CD4-positive, alpha-beta T cell treated with Interleukin-15 for 1 hour (primary cell): ENCODE measurements around the gene ZNF185.

Experiments used
- DNase-seq: peaks from one replicate; pipeline ENCODE4 v3.0.0-alpha.2; 2020

The ZNF185 gene

DNA sequence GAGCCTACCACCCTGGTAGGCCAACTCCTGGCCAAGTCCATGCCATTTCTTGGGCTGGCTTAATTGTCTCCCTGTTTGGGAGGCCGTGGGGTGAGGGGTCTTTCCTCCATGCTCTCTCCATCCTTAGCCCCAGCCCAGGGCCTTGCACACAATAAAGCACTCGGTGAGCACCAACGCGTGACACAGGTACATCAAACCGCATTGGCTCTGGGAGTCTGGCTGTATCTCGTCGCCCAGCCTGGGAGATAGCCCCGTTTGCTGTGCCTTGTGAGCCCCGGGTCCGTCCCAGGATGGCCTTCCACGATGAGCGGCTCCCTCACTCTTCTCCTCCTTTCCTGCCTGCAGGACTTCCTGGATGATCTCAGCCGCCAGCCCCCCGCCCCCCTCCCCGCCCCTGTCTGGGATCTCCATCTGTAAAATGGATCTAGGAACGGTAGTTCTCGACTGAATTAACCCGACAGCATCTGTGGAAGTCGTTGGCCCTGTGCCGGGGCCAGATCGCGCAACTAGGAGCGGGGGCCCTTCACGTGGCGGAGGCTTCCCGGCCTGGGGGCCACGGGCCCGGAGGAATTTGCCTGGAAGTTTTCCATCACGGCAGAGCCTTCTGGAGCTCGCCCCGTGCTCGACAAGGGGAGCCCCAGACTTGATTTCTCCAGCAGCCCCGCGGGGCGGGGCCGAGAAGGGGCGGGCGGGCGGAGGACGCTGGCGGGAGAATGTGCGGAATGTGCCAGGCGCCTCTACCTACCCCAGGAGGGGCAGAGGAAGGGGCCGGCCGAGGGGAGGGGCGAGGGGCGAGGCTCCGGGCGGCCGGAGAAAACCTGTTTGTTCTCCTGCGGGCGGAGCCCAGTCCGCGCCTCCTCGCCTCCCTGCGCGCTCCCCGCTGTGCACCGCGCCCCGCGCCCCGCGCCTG lies at the start of gene ZNF185:
Gene ZNF185 (plus strand): TSS at position 846 of the 910 bp plus-strand sequence. CDS start 16,423 bp downstream, outside the sequence.
- no peak for DNase-seq

DNA sequence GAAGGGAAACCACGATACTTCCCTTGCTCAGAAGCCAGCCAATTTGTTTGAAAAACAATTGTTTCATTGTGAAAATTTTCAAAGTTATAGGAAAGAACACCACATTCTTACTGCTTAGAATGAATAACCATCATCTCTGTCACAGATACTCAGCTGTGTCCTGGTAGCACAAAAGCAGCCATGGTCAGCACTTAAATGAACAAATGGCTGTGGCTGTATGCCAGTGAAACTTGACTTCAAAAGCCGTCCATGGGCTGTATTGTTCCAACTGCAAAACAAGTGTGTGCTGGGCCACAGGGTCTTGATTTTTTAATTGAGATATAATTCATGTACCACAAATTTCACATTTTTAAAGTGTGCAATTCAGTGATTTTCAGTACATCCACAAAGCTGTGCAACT lies 47.4 kb upstream of the ZNF185 start:
- no peak for DNase-seq

DNA sequence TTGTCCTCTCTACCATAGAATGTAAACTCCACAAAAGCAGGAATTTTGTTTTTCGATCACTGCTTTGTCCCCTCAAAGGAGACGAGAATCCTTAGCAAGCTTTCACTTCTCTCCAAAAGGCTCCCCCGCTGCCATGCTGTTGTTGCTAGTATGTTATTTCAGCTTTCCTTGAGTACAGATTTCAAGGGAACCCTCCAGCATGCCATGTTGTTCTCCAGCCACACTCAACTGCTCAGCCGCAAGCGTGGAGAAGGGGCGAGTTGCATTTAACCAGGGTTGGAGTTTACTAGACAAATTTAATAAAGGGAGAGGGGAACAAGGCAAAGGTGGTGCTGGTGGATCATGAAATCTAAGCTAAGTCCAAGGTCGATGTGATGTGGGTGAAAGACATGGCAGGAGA lies 43.9 kb upstream of the ZNF185 start:
- DNase-seq = no peak

- no peak for DNase-seq
Measured at GRCh38 chrX:152861116-152861515, 36.8 kb upstream of the ZNF185 start.

DNA sequence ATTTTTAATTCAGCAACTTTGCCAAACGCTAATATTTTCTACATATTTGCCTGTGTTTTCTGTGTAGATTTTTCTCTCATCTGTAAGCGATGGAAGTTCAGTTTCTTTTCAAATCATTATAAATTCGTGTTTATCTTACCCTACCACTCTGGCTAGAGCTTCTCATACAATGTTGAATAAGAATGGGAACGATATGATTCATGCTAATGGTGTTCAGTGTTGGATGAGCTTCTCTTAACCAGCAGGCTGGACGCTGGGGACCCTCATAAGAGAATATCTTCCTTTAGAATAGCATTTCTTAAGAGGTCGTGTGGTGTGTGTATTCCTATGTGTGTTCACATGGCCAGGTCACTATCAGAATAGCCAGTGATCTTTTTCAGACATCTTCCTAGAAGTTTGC lies 36.0 kb upstream of the ZNF185 start:
- DNase-seq = no peak

DNA sequence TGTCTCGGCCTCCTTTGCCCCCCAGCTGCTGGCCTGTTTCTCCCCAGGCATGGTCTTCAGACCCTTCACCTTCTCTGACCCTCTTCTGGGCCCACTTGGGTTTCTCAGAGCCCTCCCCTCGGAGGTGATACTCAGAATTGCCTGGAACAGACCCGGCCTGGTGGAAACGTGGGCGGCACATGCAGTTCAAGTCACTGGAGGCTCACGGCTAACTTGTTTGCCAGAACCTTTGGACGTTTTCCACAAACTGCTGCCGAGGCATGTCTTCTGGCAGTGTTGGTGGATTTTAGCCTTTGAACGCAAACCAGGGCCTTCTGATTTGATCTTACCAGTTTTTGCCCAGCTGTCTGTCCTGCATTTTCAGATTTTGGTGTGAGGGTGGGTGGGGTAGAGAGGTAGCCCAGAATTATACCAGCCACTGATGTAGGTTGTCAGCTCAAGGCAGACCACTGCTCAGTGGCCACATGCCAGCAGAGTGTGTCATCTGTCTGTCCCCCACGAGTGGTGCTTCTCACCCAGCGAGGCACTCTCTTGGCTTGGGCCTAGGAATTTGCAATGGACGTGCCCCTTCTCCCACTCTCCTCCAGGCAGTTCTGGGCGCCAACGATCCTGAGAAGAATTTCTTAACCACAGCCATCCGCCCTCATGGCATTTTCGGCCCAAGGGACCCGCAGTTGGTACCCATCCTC lies 32.5 kb upstream of the ZNF185 start:
- DNase-seq = no peak

DNA sequence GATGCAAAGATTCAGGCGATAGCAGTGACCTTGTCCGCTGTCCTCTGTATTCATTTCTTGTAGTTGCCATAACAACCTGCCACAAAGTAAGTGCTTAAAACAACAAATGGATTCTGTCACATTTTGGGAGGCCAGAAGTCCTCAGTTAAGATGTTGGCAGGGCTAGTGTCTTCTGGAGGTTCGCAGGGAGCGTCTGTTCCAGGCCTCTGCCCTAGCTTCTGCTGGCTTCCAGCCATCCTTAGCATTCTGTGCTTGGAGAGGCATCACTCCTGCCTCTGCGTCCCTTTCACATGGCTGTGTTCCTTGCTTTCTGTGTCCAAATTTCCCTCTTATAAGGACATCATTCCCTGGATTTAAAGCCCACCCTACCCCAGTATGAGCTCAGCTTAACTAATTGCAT lies 31.5 kb upstream of the ZNF185 start:
- DNase-seq = no peak

- DNase-seq = no peak
Measured at GRCh38 chrX:152869972-152870371, 27.9 kb upstream of the ZNF185 start.

DNA sequence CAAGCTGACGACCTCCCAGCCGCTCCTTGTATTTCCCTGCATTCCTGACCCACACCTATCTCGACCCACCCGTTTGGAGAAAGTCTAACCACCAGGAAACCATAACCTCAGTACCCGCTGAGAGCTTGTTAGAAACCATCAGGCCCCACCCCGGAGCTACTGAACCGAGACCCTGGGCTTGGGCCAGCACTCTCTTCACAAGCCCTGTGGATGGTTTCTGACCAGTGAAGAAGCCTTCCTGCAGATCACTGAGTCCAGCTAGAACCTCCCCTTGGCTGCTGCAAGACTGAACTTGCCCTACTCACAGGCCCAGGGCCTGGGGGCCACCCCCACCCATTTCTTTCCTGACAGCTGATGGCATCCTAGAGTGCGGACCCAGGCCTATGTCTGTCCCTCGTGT lies 26.6 kb upstream of the ZNF185 start:
- no peak for DNase-seq

GRCh38 chrX:152872522-152872921 lies 25.3 kb upstream of the ZNF185 start:
- DNase-seq = no peak

DNA sequence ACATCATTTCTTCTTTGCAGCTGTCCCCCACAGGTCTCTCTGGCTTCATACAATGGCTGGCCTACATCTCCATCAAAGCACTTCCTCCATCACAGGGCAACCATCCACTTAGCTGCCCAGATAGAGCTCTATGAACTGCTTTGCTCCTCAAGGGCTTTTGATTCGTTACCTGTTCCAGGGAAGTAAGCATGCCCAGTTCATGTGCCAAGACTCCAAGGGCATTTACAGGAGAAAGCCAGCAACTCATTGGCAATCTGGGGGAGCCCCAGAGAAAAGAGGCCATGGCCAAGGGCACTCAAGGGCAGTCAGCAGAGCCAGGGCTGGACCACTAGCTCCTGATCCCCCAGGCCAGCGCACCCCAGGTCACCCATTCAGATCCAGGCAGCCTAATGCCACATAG lies 24.5 kb upstream of the ZNF185 start:
- no peak for DNase-seq

DNA sequence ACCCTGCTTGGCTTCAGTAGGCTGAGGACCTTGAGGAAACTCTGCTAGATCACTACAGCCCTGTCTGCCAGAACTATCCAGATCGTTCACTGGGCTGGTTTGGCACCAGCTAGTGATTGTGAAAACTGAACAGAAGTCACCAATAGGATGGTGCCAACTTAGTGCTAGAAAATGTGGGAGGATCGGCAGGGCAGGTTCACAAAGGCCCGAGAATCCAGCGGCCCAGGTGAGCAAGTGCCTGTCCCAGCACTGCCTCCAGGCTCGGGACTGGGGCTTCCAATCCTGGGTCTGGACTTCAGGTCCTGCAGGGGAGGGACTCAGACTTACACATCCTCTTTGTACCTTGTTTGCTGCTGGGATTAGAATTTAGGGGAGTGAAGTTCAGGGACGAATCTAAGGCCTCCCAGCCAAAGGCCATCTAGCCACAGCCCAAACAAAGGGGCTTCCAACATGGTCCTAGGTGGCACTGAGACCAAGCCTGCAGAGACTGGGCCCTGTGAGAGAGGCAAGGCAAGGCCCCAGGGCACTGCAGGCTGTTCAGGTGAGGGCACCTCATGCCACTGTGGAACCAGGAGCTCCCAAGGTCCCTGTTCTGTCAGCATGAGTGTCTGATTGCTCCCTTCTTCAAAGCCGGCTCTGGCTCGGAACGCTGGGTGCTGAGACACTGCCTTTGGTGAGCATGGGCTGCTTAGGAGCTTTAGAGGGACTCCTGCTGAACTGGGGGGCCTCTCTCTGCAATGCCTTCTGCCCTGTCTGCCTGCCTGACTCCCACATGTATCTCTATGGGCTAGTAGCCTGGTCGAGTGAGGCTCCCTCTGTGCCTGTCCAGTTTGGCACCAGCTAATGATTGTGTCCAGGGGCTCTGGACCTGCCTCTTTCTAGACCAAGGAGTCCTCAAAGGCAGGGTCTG lies 20.7 kb upstream of the ZNF185 start:
- DNase-seq = no peak

- no peak for DNase-seq
Measured at GRCh38 chrX:152878976-152879755, 18.7 kb upstream of the ZNF185 start.

GRCh38 chrX:152881289-152881688 lies 16.6 kb upstream of the ZNF185 start:
- no peak for DNase-seq

- no peak for DNase-seq
Measured at GRCh38 chrX:152884171-152884570, 13.7 kb upstream of the ZNF185 start.

GRCh38 chrX:152886716-152887115 lies 11.2 kb upstream of the ZNF185 start:
- DNase-seq = no peak

DNA sequence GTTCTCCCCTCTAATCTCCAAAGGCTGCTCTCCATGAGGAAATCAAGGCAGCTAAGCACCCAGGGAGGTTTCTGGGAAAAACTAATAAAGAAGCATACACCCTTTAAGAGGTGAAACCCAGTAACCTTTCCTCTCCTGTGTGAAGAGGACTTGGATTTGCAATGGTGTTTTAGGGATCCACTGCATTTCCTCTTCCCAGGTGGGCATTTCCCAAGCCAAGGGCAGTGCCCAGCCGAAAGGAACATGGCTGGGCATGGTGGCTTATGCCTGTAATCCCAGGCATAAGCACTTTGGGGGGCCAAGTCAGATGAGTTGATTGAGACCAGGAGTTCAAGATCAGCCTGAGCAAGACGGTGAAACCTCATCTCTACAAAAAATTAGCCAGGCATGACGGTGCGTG lies 5.4 kb upstream of the ZNF185 start:
- DNase-seq = no peak

- no peak for DNase-seq
Measured at GRCh38 chrX:152892999-152893891, 4.6 kb upstream of the ZNF185 start.

GRCh38 chrX:152893980-152894610 lies 3.8 kb upstream of the ZNF185 start:
- no peak for DNase-seq

GRCh38 chrX:152895121-152895520 lies 2.7 kb upstream of the ZNF185 start:
- DNase-seq = no peak
